Stimulated activated naive B cell treated with anti-CD40 and anti-IgM and Interleukin-4, amounts not matched to agents 10 μg/mL and 1 μg/mL and 100 μg/mL, for 72 hours (primary cell): ENCODE measurements around the gene GSTM2.
"Not testable (repeated sequence)": the region's sequence is repeated elsewhere in the genome, so short reads cannot be mapped to it uniquely, and the experiment has no call there.

Experiments used
- ATAC-seq, 2 donors: fragments of 150-1000 bp; cut with Tn5 transposase; replicated peaks; 2 replicates each; pipeline ENCODE4 v1.10.0; 2021; ENCODE audit warnings: moderate library complexity in 1 of 2
- DNase-seq: peaks from one replicate; pipeline ENCODE4 v3.0.0; 2021
- H3K27ac Mint-ChIP-seq: one replicate; pipeline ENCODE4 v1.8.0; 2022; ENCODE audit warnings: mild to moderate bottlenecking, mixed read lengths
- H3K27me3 Mint-ChIP-seq, 2 donors: one replicate each; pipeline ENCODE4 v1.8.0; 2022; ENCODE audit warnings: mixed read lengths in 2 of 2
- H3K36me3 Mint-ChIP-seq, 2 donors: one replicate each; pipeline ENCODE4 v1.8.0; 2022; ENCODE audit warnings: mixed read lengths in 2 of 2, mild to moderate bottlenecking in 1 of 2
- H3K4me1 Mint-ChIP-seq, 2 donors: one replicate each; pipeline ENCODE4 v1.8.0; 2022; ENCODE audit warnings: mixed read lengths in 2 of 2, mild to moderate bottlenecking in 1 of 2
- H3K4me3 Mint-ChIP-seq, 2 donors: one replicate each; pipeline ENCODE4 v1.8.0; 2022; ENCODE audit warnings: mild to moderate bottlenecking in 2 of 2, mixed read lengths in 2 of 2, moderate library complexity in 1 of 2
- H3K9me3 Mint-ChIP-seq, 2 donors: one replicate each; pipeline ENCODE4 v1.8.0; 2022; ENCODE audit warnings: mixed read lengths in 2 of 2, mild to moderate bottlenecking in 1 of 2

Gene GSTM2

DNA sequence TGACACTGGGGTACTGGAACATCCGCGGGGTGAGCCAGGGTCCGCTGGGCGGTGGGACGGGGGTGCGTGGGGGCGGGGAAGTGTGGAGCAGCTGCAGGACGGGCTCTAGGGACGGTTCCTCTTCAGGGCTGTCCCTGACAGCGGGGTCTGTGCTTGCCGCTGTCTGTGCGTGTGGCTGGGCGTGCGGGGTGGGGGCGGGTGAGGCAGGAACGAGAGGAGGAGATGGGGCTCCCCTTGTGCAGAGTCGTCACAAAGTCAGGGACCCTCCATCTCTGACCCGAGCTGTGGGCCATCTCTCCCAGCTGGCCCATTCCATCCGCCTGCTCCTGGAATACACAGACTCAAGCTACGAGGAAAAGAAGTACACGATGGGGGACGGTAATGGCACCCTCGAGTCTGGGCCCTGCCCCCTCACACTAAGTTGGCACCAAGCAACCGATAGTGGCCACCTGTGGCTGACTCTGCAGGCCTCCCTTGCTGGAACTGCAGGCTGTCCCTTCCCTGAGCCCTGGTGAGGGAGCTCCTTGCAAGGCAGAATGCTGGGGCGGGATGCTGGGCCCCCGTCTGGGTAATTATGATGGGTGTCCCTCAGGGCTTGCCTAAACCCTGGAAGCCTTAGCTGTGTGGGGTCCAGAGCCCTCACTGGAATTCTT lies 392 bp downstream of the GSTM2 start:
- ATAC-seq: peak; percentile 69 to 75
- Mint-ChIP-seq H3K27me3 (no peaks in the 10 kb centered on the region), H3K9me3 (peaks cover 0 to 3% of the 10 kb centered on the region in 2 donors), H3K36me3 (peaks cover 0 to 2% of the 10 kb centered on the region in 2 donors), H3K4me3 (peak overlapping the region; percentile 75 to 83), H3K4me1 (peaks cover 14 to 23% of the 10 kb centered on the region in 2 donors), H3K27ac (peak overlapping the region; percentile 20)
- DNase-seq: no peak

DNA sequence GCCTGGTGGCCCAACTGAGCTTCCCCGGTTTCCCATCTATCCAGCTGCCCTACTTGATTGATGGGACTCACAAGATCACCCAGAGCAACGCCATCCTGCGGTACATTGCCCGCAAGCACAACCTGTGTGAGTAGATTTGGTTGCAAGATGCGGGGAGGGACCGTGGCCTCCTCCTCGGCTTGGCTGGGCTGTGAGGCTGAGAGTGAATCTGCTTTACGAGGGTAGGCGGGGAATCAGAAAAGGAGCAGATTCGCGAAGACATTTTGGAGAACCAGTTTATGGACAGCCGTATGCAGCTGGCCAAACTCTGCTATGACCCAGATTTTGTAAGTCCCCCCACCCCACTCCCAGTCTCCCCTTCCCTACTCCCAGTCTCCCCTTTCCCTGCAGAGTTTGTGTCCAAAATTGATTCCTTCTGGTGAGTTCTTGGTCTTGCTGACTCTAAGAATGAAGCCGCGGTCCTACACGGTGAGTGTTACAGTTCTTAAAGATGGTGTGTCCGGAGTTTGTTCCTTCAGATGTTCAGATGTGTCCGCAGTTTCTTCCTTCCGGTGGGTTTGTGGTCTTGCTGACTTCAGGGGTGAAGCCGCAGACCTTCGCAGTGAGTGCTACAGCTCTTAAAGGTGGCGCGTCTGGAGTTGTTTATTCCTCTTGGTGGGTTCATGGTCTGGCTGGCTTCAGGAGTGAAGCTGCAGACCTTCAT lies 1.5 kb downstream of the GSTM2 start:
- H3K4me1 Mint-ChIP-seq: peaks cover 14 to 23% of the 10 kb centered on the region in 2 donors
- H3K27me3 Mint-ChIP-seq: no peaks in the 10 kb centered on the region
- H3K9me3 Mint-ChIP-seq: peaks cover 0 to 3% of the 10 kb centered on the region in 2 donors
- H3K27ac Mint-ChIP-seq: no peak overlapping the region
- no peak for ATAC-seq
- H3K4me3 Mint-ChIP-seq: peak overlapping the region; percentile 18 to 47
- no peak for DNase-seq
- H3K36me3 Mint-ChIP-seq: peaks cover 0 to 2% of the 10 kb centered on the region in 2 donors

DNA sequence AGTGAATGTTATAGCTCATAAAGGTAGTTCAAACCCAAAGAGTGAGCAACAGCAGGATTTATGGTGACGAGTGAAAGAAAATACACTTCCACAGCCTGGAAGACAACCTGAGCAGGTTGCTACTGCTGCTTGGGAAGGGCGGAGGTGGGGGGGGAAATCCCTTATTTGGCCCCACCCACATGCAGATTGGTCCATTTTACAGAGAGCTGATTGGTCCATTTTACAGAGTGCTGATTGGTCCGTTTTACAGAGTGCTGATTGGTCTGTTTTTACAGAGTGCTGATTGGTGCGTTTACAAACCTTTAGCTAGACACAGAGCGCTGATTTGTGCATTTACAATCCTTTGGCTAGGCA lies 2.1 kb downstream of the GSTM2 start:
- ATAC-seq, H3K27me3 Mint-ChIP-seq, DNase-seq, H3K9me3 Mint-ChIP-seq, H3K4me3 Mint-ChIP-seq, H3K27ac Mint-ChIP-seq, H3K36me3 Mint-ChIP-seq: not testable (repeated sequence)
- peaks cover 14 to 23% of the 10 kb centered on the region in 2 donors for H3K4me1 Mint-ChIP-seq

DNA sequence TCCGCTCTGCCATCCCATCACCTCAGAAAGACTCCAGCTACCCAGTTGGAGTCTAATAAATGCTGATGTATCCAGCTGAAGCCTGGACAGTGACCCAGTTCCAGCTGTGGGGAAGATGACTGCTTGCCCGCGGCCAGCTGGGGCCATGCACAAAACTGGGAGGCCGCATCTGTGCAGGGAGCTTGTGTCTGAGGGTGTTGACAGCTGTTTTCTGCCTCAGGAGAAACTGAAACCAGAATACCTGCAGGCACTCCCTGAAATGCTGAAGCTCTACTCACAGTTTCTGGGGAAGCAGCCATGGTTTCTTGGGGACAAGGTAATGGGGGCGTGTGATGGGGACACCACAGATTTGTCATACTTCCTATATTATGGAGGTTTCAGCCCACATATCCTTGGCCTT lies 3.2 kb downstream of the GSTM2 start:
- no peak overlapping the region for H3K27ac Mint-ChIP-seq

DNA sequence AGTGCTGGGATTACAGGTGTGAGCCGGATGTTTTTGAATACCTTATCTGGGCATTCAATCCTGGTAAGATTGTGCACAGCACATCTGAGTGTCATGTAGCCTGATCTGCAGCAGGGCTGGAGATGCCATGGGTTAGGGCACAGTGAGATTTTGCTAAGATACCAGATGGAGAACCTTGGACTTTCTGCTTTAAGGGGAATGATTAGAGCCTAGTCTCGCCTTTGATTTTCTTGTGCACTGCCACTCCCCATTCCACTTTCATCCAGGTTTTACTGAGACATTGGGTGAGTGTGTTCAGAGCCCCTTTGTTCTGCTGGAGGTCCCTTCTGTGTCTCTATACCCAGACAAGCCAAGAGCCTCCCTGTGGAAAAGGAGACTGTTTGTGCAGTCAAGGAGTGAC lies 6.0 kb downstream of the GSTM2 start:
- not testable (repeated sequence) for H3K36me3 Mint-ChIP-seq, H3K27ac Mint-ChIP-seq, ATAC-seq

More for the DNA sequence above, 3.2 kb downstream of the GSTM2 start:
- H3K4me1 Mint-ChIP-seq: peaks cover 14 to 23% of the 10 kb centered on the region in 2 donors
- no peak overlapping the region for H3K4me3 Mint-ChIP-seq
- DNase-seq (no peak), ATAC-seq (no peak)
- peaks cover 0 to 3% of the 10 kb centered on the region in 2 donors for H3K9me3 Mint-ChIP-seq
- peaks cover 0 to 2% of the 10 kb centered on the region in 2 donors for H3K36me3 Mint-ChIP-seq
- H3K27me3 Mint-ChIP-seq: no peaks in the 10 kb centered on the region

DNA sequence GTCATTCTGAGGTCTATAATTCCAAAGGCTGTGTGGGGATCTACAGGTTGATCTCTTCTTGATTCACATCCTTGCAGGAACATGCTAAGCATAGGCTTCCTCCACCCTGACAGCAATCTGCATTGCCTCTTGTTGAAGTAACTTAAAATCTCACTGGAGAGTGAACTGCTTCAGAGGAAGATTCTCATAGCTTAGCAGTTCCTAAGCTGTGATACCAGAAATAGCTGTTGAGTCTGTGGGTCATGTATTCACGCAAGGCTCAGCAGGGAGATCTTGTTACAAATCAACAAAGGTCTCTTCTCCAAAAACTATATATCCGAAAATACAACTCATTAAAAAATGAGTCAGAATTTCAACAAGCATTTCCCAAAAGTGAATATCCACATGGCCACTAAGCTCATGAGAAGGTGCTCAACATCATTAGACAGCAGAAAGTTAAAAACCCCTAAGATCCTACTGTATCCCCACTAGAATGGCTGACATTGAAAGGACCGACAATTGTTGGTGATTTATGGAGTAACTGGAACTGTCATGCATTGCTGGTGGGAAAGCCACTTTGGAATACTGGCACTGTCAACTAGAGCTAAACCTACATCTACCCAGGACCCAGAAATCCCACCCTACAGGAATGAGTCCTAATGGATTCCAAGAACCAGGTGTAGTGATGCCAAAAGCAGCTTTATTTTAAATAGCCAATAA lies 9.0 kb downstream of the GSTM2 start:
- not testable (repeated sequence) for DNase-seq, H3K27ac Mint-ChIP-seq, H3K27me3 Mint-ChIP-seq, ATAC-seq, H3K4me1 Mint-ChIP-seq, H3K36me3 Mint-ChIP-seq, H3K4me3 Mint-ChIP-seq, H3K9me3 Mint-ChIP-seq

More for the DNA sequence above, 6.0 kb downstream of the GSTM2 start:
- not testable (repeated sequence) for H3K4me1 Mint-ChIP-seq, H3K4me3 Mint-ChIP-seq, H3K27me3 Mint-ChIP-seq, DNase-seq, H3K9me3 Mint-ChIP-seq

DNA sequence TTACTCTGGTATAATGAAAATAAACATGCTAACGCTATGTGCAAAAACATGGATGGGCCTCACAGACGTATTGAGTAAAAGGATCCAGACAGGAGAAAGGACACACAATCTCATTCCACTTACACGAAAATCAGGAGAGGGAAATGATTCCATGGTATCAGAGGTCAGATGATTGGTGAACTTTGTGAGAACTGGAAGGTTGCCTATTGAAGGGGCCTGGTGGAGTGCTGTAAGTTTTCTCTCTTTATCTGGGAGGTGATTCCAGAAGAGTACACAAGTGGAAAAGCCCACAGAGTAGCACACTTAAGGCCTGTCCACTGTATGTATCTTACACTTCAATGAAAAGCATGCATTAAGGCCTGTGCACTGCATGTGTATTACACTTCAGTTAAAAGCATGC lies 9.6 kb downstream of the GSTM2 start:
- no peaks in the 10 kb centered on the region for H3K9me3 Mint-ChIP-seq
- no peaks in the 10 kb centered on the region for H3K27me3 Mint-ChIP-seq
- ATAC-seq (no peak), DNase-seq (no peak)
- H3K4me3 Mint-ChIP-seq: no peak overlapping the region
- no peak overlapping the region for H3K27ac Mint-ChIP-seq
- H3K36me3 Mint-ChIP-seq: no peaks in the 10 kb centered on the region
- H3K4me1 Mint-ChIP-seq: no peaks in the 10 kb centered on the region

DNA sequence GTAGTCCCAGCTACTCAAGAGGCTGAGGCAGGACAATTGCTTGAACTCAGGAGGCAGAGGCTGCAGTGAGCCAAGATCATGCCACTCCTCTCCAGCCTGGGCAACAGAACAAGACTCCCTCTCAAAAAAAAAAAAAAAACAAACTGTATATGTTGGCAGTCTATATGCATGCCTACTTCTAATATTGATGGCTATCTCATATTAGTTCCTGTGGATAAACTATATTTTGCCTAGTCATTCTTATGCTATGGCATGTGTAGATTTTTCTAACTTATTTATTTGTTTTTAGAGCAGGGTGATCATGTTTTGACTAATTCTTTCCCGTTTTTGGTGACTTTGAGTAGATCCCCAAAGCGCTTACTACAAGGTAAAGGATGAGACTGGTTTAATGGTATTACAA lies 10.8 kb downstream of the GSTM2 start:
- not testable (repeated sequence) for DNase-seq, H3K27me3 Mint-ChIP-seq, H3K27ac Mint-ChIP-seq

DNA sequence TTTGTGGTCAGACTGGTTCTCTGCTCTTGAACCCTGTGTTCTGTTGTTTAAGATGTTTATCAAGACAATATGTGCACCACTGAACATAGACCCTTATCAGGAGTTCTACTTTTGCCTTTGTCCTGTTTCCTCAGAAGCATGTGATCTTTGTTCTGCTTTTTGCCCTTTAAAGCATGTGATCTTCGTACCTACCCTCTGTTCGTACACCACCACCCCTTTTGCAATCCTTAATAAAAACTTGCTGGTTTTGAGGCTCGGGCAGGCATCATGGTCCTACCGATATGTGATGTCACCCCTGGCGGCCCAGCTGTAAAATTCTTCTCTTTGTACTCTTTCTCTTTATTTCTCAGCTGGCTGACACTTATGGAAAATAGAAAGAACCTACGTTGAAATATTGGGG lies 16.9 kb downstream of the GSTM2 start:
- H3K9me3 Mint-ChIP-seq: not testable (repeated sequence)

More for the DNA sequence above, 10.8 kb downstream of the GSTM2 start:
- H3K9me3 Mint-ChIP-seq, H3K4me1 Mint-ChIP-seq, H3K36me3 Mint-ChIP-seq, ATAC-seq, H3K4me3 Mint-ChIP-seq: not testable (repeated sequence)

DNA sequence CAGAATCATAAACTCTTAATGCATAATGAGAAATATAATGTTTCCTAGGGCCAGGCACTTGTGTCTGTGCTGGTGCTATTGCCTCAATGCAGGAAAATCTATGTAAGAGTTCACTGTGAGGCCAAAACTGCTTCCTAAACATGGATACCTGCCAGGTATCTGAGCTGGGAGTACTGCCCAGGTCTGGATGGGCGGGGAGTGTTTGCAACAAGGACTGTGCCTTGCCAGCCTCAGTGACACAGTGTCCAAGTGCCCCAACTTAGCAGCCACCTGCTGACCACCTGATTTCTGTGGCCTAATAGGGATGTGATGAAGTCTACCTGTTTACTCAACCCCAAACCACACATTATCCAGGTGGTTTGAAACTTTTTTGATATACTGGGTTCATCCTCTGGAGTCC lies 17.5 kb downstream of the GSTM2 start:
- H3K4me3 Mint-ChIP-seq, H3K27me3 Mint-ChIP-seq, DNase-seq, H3K36me3 Mint-ChIP-seq, H3K9me3 Mint-ChIP-seq, H3K27ac Mint-ChIP-seq, ATAC-seq: not testable (repeated sequence)
- peaks cover 10 to 20% of the 10 kb centered on the region in 2 donors for H3K4me1 Mint-ChIP-seq

More for the DNA sequence above, 16.9 kb downstream of the GSTM2 start:
- H3K27me3 Mint-ChIP-seq, H3K4me3 Mint-ChIP-seq, DNase-seq, H3K36me3 Mint-ChIP-seq, ATAC-seq, H3K27ac Mint-ChIP-seq: not testable (repeated sequence)
- H3K4me1 Mint-ChIP-seq: peaks cover 10 to 20% of the 10 kb centered on the region in 2 donors

DNA sequence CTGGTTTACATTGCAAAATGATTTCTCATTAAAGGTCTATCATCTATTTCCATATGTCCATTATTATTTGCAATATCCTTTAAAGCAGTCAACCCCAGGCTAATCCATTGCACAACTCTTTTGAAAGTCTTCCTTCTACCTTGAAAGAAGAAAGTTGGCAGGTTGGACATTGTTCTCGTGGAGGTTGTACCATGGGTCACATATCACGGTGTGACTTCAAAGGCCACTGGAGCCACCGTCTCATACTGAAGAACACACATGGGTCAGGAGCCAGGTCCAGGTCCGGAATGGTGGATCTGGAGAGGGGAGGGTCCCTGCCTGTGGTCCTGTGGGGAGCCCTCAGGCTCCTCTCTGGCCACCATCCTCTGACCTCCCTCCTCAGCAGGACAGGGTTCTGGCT lies 18.0 kb downstream of the GSTM2 start:
- DNase-seq, ATAC-seq, H3K4me3 Mint-ChIP-seq, H3K27ac Mint-ChIP-seq, H3K27me3 Mint-ChIP-seq, H3K9me3 Mint-ChIP-seq, H3K36me3 Mint-ChIP-seq: not testable (repeated sequence)
- peaks cover 10 to 20% of the 10 kb centered on the region in 2 donors for H3K4me1 Mint-ChIP-seq

DNA sequence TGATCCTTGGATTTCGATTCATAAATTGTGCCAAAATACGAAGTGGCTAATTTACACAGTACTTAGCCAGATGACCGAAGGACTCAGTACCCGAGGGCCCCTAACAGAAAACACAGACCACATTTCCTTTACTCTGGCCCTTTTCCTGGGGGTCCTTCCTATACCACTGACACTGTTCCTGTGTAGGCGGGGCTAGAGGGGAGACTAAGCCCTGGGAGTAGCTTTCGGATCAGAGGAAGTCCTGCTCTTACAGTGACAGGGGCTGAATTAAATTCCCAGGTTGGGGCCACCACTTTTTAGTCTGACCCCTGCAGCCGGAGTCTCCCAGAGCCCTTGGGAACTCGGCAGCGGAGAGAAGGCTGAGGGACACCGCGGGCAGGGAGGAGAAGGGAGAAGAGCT lies 19.3 kb downstream of the GSTM2 start:
- H3K4me1 Mint-ChIP-seq: peaks cover 10 to 20% of the 10 kb centered on the region in 2 donors
- peak overlapping the region; percentile 80 to 87 for H3K4me3 Mint-ChIP-seq
- DNase-seq, H3K36me3 Mint-ChIP-seq, H3K9me3 Mint-ChIP-seq, H3K27me3 Mint-ChIP-seq: not testable (repeated sequence)
- peak in 1 of 2 donors; percentile 14 for ATAC-seq
- H3K27ac Mint-ChIP-seq: peak overlapping the region; percentile 86

DNA sequence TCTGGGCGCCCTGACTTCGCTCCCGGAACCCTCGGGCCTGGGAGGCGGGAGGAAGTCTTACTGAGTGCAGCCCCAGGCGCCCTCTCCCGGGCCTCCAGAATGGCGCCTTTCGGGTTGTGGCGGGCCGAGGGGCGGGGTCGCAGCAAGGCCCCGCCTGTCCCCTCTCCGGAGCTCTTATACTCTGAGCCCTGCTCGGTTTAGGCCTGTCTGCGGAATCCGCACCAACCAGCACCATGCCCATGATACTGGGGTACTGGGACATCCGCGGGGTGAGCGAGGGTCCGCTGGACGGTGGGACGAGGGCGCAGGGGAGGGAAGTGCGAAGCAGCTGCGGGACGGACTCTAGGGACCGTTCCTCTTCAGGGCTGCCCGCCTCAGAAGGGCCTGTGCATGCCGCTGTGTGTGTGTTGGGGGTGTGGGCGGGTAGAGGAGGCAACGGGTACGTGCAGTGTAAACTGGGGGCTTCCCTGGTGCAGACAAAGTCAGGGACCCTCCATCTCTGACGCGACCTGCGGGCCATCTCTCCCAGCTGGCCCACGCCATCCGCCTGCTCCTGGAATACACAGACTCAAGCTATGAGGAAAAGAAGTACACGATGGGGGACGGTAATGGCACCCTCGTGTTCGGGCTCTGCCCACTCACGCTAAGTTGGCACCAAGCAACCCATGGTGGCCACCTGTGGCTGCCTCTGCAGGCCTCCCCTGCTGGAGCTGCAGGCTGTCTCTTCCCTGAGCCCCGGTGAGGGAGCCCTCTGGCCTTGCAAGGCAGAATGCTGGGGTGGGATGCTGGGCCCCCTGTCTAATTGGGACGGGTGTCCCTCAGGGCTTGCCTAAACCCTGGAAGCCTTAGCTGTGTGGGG lies 20.0 kb downstream of the GSTM2 start, which contains the start of gene GSTM1:
GSTM1 (plus strand) TSS at position 177 of the 859 bp plus-strand sequence; CDS start at position 234, 57 bp downstream.
- Mint-ChIP-seq H3K27ac (peak within 1 kb of the TSS; percentile 86), H3K27me3 (no peaks in the 10 kb centered on the region), H3K4me1 (peaks cover 10 to 20% of the 10 kb centered on the region in 2 donors), H3K4me3 (peak within 1 kb of the TSS; percentile 80 to 87), H3K36me3 (peaks cover 2 to 4% of the 10 kb centered on the region in 2 donors), H3K9me3 (no peaks in the 10 kb centered on the region)
- ATAC-seq (peak; percentile 95 to 97), DNase-seq (peak; percentile 66)
